Nephron (organoid): ENCODE data around the gene INSR.
A peak's percentile ranks its signal among the peaks of the same experiment; 100 is the strongest.

Source experiments
- H3K27ac Mint-ChIP-seq, 3 experiments: 2 replicates each; pipeline ENCODE4 v1.8.0; 2020; ENCODE audit warnings: mixed read lengths in 3 of 3, mild to moderate bottlenecking in 2 of 3, moderate library complexity in 1 of 3
- H3K27me3 Mint-ChIP-seq: 2 replicates; pipeline ENCODE4 v1.8.0; 2021; ENCODE audit warnings: low read depth, mild to moderate bottlenecking, moderate library complexity, mixed read lengths
- H3K36me3 Mint-ChIP-seq: 2 replicates; pipeline ENCODE4 v1.8.0; 2020; ENCODE audit warnings: low read depth, mixed read lengths
- H3K4me1 Mint-ChIP-seq: 2 replicates; pipeline ENCODE4 v1.8.0; 2020; ENCODE audit warnings: mixed read lengths
- H3K4me3 Mint-ChIP-seq, 3 experiments: 2 replicates each; pipeline ENCODE4 v1.8.0; 2020; ENCODE audit warnings: mild to moderate bottlenecking in 3 of 3, mixed read lengths in 3 of 3, moderate library complexity in 2 of 3
- H3K9me3 Mint-ChIP-seq: 2 replicates; pipeline ENCODE4 v1.8.0; 2020; ENCODE audit warnings: mixed read lengths
- TF ChIP-seq, protein P1 (sequence below), 3 experiments: fragments of 200-600 bp; sonication (generic); IDR thresholded peaks; one replicate each; pipeline ENCODE4 v1.5.0; 2021; ENCODE audit warnings: antibody characterized with exemption in 3 of 3; ENCODE audit not compliant: unreplicated experiment in 3 of 3

Gene INSR

DNA sequence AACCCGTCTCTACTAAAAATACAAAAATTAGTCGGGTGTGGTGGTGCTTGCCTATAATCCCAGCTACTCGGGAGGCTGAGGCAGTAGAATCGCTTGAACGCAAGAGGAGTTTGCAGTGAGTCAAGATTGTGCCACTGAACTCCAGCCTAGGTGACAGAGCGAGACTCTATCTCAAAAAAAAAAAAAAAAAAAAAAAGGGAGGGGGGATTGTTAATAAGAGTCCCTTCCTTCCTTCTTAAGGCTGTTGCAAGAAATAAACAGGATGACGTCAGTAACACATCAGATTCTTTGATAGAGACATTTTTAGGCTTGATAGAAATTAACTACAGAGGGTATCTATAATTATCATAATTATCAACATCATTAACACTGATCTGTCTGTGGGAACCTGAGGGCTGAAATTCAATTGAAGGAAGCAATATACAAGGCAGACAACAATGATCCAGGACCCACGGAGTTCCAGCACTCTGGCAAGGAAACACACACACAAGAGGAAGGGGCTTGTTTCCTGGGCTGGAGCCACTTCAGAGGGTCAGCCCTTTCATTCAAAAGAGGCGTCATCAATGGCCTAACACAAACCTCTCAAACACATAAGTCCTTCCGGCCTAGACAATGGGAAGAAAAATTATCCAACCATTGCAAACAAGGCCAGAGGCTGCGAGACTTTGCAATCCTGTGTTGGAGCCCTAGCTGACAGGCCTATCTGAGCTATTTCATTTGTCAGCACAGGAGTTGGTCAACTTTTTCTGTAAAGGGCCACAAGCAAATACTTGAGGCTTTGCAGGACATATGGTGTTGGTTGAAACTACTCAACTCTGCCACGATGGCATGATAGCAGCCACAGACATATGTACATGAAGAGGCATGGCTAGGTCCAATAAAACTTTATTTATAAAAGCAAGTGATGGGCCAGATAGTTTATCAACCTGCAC, 105.2 kb downstream of the INSR start:
- peak overlapping the region in 1 of 3 experiments; percentile 65 for H3K27ac Mint-ChIP-seq
- no peaks in the 10 kb centered on the region for H3K9me3 Mint-ChIP-seq
- no peaks in the 10 kb centered on the region for H3K27me3 Mint-ChIP-seq

DNA sequence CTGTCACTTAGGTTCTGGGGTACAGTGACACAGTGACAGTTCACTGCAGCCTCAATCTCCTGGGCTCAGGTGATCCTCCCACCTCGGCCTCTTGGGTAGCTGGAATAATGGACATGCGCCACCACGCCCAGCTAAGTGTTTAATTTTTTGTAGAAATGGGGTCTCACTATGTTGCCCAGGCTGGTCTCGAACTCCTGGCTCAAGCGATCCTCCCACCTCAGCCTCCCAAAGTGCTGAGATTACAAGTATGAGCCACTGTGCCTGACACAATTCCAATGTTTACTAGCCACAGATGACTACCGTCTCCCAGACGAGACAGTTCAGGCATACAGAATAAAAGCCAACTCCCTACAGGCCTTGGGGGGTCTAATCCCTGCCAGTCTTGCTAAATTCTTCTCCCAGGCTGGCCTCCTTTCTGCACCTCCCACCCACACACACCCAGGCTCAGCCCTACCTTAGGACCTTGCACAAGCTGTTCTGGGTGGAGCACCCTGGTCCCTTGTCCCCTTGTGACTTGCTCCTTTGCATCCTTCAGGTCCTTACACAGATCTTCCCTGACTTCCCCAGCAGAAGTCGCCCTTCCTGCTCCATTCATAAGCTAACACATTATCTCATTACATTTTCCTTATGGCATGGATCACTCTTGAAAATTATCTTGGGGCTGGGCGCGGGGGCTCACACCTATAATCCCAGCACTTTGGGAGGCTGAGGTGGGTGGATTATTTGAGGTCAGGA, 106.4 kb downstream of the INSR start:
- H3K36me3 Mint-ChIP-seq, result peaks cover 7% of the 10 kb centered on the region
- no peaks in the 10 kb centered on the region for H3K27me3 Mint-ChIP-seq
- no peak overlapping the region for H3K27ac Mint-ChIP-seq
- no peak overlapping the region for H3K4me3 Mint-ChIP-seq
- TF ChIP-seq, protein P1, sequence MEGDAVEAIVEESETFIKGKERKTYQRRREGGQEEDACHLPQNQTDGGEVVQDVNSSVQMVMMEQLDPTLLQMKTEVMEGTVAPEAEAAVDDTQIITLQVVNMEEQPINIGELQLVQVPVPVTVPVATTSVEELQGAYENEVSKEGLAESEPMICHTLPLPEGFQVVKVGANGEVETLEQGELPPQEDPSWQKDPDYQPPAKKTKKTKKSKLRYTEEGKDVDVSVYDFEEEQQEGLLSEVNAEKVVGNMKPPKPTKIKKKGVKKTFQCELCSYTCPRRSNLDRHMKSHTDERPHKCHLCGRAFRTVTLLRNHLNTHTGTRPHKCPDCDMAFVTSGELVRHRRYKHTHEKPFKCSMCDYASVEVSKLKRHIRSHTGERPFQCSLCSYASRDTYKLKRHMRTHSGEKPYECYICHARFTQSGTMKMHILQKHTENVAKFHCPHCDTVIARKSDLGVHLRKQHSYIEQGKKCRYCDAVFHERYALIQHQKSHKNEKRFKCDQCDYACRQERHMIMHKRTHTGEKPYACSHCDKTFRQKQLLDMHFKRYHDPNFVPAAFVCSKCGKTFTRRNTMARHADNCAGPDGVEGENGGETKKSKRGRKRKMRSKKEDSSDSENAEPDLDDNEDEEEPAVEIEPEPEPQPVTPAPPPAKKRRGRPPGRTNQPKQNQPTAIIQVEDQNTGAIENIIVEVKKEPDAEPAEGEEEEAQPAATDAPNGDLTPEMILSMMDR (IDR thresholded peaks at IDR 0.05; ENCODE audit: unreplicated experiment in 3 of 3), result no peak
- H3K4me1 Mint-ChIP-seq, result peaks cover 8% of the 10 kb centered on the region
- H3K9me3 Mint-ChIP-seq, result no peaks in the 10 kb centered on the region

More for the DNA sequence above, 105.2 kb downstream of the INSR start:
- Mint-ChIP-seq H3K4me1 (no peaks in the 10 kb centered on the region), H3K36me3 (no peaks in the 10 kb centered on the region), H3K4me3 (no peak overlapping the region)
- TF ChIP-seq, protein P1 (IDR thresholded peaks at IDR 0.05; ENCODE audit: unreplicated experiment in 3 of 3), result no peak

DNA sequence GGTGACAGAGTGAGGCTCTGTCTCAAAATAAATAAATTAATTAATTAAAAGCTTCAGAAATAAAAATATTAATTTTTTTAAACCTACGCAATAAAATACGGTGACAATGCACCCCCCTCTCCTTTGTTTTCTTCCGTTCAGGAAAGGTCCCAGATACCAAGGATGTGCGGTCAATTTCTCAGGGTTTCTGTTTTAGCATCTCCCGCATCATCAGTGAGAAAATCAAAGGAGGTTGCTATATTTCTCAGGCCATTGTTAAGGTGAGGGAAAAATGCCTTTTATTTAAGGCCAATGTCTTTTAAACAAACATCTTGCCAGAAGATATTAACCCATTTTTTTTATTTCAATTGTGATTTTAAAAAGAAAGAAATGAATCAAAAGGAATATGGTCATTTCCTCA, 111.7 kb downstream of the INSR start:
- peaks cover 43% of the 10 kb centered on the region for H3K4me1 Mint-ChIP-seq
- H3K27ac Mint-ChIP-seq, result peak overlapping the region; percentile 70 to 96 (median 89)
- no peaks in the 10 kb centered on the region for H3K27me3 Mint-ChIP-seq
- H3K9me3 Mint-ChIP-seq, result peaks cover 2% of the 10 kb centered on the region
- TF ChIP-seq, protein P1 (IDR thresholded peaks at IDR 0.05; ENCODE audit: unreplicated experiment in 3 of 3), result no peak
- H3K36me3 Mint-ChIP-seq, result peaks cover 21% of the 10 kb centered on the region
- no peak overlapping the region for H3K4me3 Mint-ChIP-seq

DNA sequence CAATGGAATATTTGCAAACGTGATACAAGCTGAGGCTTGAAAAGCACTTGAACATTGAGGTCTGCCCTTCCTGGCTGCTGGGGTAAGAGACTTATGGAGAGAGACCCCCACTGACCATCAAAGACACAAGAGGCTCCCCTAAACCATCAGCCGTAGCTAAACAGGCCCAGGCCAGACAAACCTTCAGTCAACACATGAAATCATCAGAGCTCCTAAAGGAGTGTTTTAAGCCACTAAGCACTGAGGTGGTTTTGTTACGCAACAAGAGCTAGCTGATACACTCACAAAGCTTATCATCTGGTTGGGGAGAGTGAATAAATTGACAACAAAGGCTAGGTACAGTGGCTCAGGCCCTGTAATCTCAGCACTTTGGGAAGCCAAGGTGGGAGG, 114.3 kb downstream of the INSR start:
- H3K27me3 Mint-ChIP-seq, result no peaks in the 10 kb centered on the region
- peak overlapping the region in 2 of 3 experiments; percentile 60 to 63 for H3K4me3 Mint-ChIP-seq
- peaks cover 32% of the 10 kb centered on the region for H3K36me3 Mint-ChIP-seq
- H3K4me1 Mint-ChIP-seq, result peaks cover 43% of the 10 kb centered on the region
- H3K9me3 Mint-ChIP-seq, result peaks cover 2% of the 10 kb centered on the region
- peak overlapping the region; percentile 75 to 89 (median 80) for H3K27ac Mint-ChIP-seq
- TF ChIP-seq, protein P1 (IDR thresholded peaks at IDR 0.05; ENCODE audit: unreplicated experiment in 3 of 3), result no peak

DNA sequence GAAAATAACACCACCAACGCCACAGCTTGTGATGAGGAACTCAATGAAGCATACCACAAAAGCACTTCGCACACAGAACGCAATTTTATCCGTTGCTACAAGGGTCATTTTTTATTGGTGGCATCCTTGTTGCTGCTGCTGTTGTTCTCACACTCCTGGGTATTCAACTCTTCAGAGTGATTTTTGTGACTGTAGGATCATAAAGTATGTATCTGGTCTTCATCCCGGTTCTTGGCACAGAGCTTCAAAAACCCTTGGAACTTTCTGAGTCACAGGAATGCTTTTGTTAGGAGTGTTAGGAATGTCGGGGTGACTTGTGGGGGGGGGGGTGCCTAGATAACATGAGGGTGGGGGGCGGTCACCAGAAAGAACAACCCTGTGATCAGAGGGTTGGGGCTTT, 116.3 kb downstream of the INSR start:
- H3K9me3 Mint-ChIP-seq, result peaks cover 2% of the 10 kb centered on the region
- H3K27me3 Mint-ChIP-seq, result peaks cover 4% of the 10 kb centered on the region
- H3K36me3 Mint-ChIP-seq, result peaks cover 30% of the 10 kb centered on the region
- H3K4me3 Mint-ChIP-seq, result no peak overlapping the region
- H3K4me1 Mint-ChIP-seq, result peaks cover 36% of the 10 kb centered on the region
- TF ChIP-seq, protein P1 (IDR thresholded peaks at IDR 0.05; ENCODE audit: unreplicated experiment in 3 of 3), result no peak
- H3K27ac Mint-ChIP-seq, result no peak overlapping the region
